Measurements from ENCODE around the gene DCLRE1C.

DCLRE1C gene

DNA sequence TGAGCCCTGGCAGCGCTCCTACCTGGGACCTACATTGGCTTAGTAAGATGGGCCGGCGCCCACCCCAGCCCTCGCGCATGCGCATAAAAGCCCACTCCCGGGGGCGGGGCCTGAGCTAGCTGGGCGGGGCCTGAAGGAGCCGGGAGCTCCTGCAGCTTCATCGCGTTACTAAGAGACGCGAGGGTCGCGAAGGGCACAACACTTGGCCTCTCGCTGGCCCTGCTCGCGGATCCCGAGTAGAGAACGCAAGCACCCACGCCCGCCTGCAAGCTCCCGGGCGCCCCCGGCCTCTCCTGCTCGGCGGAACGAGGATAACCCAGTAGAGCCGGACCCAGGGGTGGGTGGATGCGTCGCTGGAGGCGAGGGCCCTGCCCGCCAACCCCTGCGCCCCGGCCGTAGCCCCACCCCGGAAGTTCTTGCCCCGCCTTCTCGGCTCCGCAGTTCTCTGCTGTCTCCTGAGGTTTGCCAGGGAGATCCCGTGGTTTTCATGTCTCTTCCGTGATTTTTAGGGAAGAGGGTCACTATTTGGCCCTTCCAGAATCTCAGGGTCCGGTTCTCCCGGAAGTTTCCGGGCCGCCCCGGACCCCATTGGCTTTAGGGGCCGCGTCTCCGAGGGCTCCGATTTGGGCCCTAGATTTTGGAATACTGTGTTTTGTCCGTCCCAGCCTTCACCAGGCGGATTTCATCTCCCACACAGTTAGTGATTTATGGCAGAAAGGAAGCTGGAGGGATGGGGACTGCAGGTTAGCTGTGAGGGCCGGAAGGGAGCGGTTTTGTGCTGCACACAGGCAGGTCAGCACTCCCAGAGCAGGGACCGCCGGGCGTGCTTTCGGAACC lies 5.5 kb upstream of the DCLRE1C start, which contains the start of gene MEIG1:
MEIG1 (plus strand) TSS at position 168 of the 837 bp plus-strand sequence. CDS start 7,081 bp downstream, outside the sequence.
- no peaks in the 10 kb centered on the region for H3K9me3 ChIP-seq
- H3K4me3 ChIP-seq: peak within 1 kb of the TSS; percentile 68 to 77
- peak; percentile 92 to 97 for DNase-seq
- H3K36me3 ChIP-seq: no peaks in the 10 kb centered on the region
- intact Hi-C loops (cut with DNase I; ENCODE audit: low total_unique reads): loop anchor here (10.0 kb wide), 1 partner anchor 135 kb away; the partner anchor contains the start of gene RPP38
- peak within 1 kb of the TSS; percentile 90 to 99 for H3K27ac ChIP-seq
- H3K27me3 ChIP-seq: no peaks in the 10 kb centered on the region
- TF ChIP-seq, protein P1, sequence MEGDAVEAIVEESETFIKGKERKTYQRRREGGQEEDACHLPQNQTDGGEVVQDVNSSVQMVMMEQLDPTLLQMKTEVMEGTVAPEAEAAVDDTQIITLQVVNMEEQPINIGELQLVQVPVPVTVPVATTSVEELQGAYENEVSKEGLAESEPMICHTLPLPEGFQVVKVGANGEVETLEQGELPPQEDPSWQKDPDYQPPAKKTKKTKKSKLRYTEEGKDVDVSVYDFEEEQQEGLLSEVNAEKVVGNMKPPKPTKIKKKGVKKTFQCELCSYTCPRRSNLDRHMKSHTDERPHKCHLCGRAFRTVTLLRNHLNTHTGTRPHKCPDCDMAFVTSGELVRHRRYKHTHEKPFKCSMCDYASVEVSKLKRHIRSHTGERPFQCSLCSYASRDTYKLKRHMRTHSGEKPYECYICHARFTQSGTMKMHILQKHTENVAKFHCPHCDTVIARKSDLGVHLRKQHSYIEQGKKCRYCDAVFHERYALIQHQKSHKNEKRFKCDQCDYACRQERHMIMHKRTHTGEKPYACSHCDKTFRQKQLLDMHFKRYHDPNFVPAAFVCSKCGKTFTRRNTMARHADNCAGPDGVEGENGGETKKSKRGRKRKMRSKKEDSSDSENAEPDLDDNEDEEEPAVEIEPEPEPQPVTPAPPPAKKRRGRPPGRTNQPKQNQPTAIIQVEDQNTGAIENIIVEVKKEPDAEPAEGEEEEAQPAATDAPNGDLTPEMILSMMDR (IDR thresholded peaks at IDR 0.05): no peak
- peaks cover 0 to 17% (median 6%) of the 10 kb centered on the region in 4 donors for H3K4me1 ChIP-seq

DNA sequence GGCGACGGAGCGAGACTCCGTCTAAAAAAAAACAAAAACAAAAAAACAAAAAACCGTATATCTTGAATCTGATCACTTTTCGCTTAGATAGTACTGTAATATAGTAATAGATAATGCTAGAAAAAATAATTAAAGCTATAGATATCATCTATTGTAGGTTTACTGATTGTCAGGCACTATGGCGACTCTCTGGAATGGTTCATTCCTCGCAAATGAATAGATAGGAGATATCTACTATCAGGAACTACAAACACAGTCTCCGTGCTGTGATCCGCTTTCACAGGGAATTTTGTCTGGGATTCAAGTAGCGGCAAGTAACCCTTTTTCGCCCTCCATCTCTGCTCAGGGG lies 5.0 kb upstream of the DCLRE1C start:
- Histone ChIP-seq H3K27ac (peak overlapping the region; percentile 90 to 99), H3K4me1 (peaks cover 0 to 18% (median 6%) of the 10 kb centered on the region in 4 donors), H3K9me3 (no peaks in the 10 kb centered on the region), H3K36me3 (no peaks in the 10 kb centered on the region), H3K4me3 (peak overlapping the region; percentile 68 to 77), H3K27me3 (no peaks in the 10 kb centered on the region)
- intact Hi-C loops (cut with DNase I; ENCODE audit: low total_unique reads): loop anchor here (10.0 kb wide), 1 partner anchor 136 kb away; the partner anchor contains the start of gene RPP38
- TF ChIP-seq, protein P1 (IDR thresholded peaks at IDR 0.05): no peak
- no peak for DNase-seq

DNA sequence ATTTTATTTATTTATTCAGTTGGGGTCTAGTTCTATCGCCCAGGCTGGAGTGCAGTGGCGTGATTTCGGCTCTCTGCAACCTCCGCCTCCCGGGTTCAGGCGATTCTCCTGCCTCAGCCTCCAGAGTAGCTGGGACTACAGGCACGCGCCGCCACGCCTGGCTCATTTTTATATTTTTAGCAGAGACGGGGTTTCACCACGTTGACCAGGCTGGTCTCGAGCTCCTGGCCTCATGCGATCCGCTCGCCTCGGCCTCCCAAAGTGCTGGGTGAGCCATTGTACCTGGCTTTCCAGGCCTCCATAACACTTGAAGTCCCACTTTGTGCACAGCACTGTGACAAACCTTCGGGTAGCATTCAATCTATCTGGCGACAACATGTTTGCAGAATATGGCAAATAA lies 1.0 kb upstream of the DCLRE1C start:
- Histone ChIP-seq H3K36me3 (no peaks in the 10 kb centered on the region), H3K27me3 (no peaks in the 10 kb centered on the region), H3K4me3 (peak overlapping the region in 1 of 2 donors; percentile 76), H3K4me1 (peaks cover 0 to 31% (median 15%) of the 10 kb centered on the region in 4 donors), H3K27ac (peak overlapping the region in 1 of 2 donors; percentile 86), H3K9me3 (no peaks in the 10 kb centered on the region)
- intact Hi-C loops (cut with DNase I; ENCODE audit: low total_unique reads): loop anchor here (10.0 kb wide), 1 partner anchor 140 kb away; the partner anchor contains the start of gene RPP38
- DNase-seq: no peak
- TF ChIP-seq, protein P1 (IDR thresholded peaks at IDR 0.05): no peak

DNA sequence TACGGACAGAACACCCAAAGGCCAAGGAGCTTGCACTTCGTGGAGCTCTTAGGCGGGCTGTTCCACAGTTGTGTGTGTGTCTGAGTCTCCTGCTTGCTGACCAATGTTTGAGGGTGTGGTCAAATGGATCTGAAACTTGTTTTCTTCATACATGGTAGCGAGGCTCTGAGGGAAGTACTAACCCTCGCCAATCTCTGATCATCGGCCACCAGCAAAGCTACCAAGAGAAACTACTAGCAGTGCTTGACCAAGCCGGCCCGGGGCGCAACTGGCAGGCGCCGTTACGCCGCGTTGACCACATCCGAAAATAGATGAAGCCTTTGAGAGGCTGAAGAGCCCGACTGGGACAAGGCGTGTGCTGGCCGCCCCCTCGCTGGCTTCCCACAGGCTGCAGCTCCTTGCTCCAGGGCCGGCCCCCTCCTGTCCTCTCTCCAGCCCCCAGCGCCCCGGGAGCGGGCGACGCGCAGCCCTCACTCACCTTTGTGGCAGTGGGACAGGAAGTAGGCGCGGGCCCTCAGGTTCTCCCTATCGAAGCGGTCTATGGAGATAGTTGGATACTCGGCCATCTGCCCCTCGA lies 384 bp downstream of the DCLRE1C start:
- TF ChIP-seq, protein P1 (IDR thresholded peaks at IDR 0.05): no peak
- Histone ChIP-seq H3K4me3 (peak overlapping the region; percentile 67 to 76), H3K4me1 (peaks cover 0 to 27% (median 15%) of the 10 kb centered on the region in 4 donors), H3K27ac (peak overlapping the region; percentile 85 to 86), H3K27me3 (no peaks in the 10 kb centered on the region), H3K36me3 (peaks cover 0 to 5% (median 2%) of the 10 kb centered on the region in 3 donors), H3K9me3 (no peaks in the 10 kb centered on the region)
- intact Hi-C loops (cut with DNase I; ENCODE audit: low total_unique reads): loop anchor here (10.0 kb wide), 1 partner anchor 141 kb away; the partner anchor contains the start of gene RPP38
- peak in 1 of 2 donors; percentile 50 for DNase-seq

DNA sequence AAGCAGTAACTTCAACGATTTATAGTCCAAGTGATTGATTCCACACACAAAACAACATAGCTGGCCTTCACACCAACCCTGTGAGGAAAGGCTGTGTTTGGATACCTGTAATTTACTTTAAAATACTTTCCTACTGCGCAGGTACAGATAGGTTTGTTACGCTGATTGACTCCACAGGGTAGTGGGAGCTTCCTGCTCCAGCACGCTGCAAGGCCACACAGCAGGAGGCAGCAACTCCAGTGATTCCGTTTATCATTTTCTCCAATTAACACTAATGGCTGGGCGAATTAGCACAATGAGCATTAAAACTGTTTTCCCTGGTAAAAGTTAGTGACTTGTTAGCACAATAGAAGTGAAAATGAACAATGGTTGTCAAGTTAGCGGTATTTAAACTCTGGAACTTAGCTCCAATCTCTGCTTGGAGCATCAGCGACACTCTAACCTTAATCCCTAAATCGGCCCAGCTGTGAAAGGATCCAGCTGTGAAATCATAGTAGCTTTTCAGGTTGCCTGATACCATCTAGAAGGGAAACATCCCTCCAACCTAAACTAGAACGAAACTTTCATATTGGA lies 959 bp downstream of the DCLRE1C start:
- TF ChIP-seq, protein P1 (IDR thresholded peaks at IDR 0.05): no peak

More for the DNA sequence above, 959 bp downstream of the DCLRE1C start:
- Histone ChIP-seq H3K36me3 (peaks cover 1 to 10% (median 8%) of the 10 kb centered on the region in 3 donors), H3K9me3 (no peaks in the 10 kb centered on the region), H3K4me1 (peaks cover 0 to 27% (median 15%) of the 10 kb centered on the region in 4 donors), H3K27ac (peak overlapping the region; percentile 85 to 86), H3K4me3 (peak overlapping the region; percentile 67 to 76), H3K27me3 (no peaks in the 10 kb centered on the region)
- intact Hi-C loops (cut with DNase I; ENCODE audit: low total_unique reads): loop anchor here (10.0 kb wide), 1 partner anchor 142 kb away; the partner anchor contains the start of gene RPP38
- DNase-seq: no peak

Measured in tibial artery (tissue), 4 donors.